Endothelial cell of umbilical vein (primary cell): ENCODE measurements around the gene CEP57L1.

Experiments
- CTCF ChIP-seq, 2 donors: IDR thresholded peaks; 1 replicate in 1 of 2; 2 replicates in 1 of 2; pipeline ENCODE4 v1.5.1; 2011; ENCODE audit warnings: low read length in 2 of 2, mild to moderate bottlenecking in 2 of 2, moderate library complexity in 2 of 2, control low read depth in 1 of 2, inconsistent platforms in 1 of 2, low read depth in 1 of 2; ENCODE audit not compliant: insufficient read depth in 1 of 2; ENCODE audit errors: extremely low read depth in 1 of 2
- POLR2A ChIP-seq: IDR thresholded peaks from 2 replicates; pipeline ENCODE4 v1.6.1; 2012; ENCODE audit warnings: low read depth, mild to moderate bottlenecking, control low read depth, low read length

DNA sequence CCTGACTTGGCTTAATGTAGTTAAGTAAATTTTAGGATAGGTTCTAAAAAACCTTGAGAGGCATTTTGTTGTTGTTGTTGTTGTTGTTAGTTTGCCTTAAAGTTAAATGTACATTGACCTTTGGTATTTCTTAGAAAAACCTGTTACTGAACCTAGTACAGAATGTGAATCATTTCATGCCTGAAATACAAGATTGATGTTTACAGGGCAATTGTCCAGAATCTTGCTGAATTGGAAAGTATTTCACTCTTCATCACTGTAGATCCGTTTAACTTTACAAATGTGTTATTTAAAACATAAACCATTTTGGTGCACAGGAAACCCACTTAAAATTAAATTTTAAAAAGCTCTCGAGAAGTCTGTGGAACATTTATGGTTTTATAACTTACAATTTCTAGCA, 75.0 kb downstream of the CEP57L1 start:
- no peak for TF ChIP-seq CTCF (IDR thresholded peaks at IDR 0.05; ENCODE audit: extremely low read depth in 1 of 2, insufficient read depth in 1 of 2, low read depth in 1 of 2, low read length in 2 of 2)
- TF ChIP-seq POLR2A: no peak
